GM23338 (cell line): Measurements from ENCODE around the gene RNU7-1. TPM values are rescaled to one million over a fixed set of nuclear protein-coding genes. Genes with fewer than 3 reads are reported as not detected.

ENCODE experiments used
- ATAC-seq: fragments of 200-7000 bp; cut with Tn5 transposase; 3 replicates; pipeline ENCODE4 v1.9.1; 2020
- DNase-seq: peaks from one replicate; pipeline ENCODE4 v3.0.0-alpha.2; 2015; ENCODE audit warnings: low spot score
- H2AFZ ChIP-seq: fragments of 200-600 bp; sonication (generic); 2 replicates; pipeline ENCODE4 v1.8.0; 2016; ENCODE audit warnings: antibody characterized with exemption, mild to moderate bottlenecking, moderate library complexity
- H3F3A ChIP-seq: fragments of 200-600 bp; sonication (generic); replicated peaks from 2 replicates; pipeline ENCODE4 v1.8.0; 2017; ENCODE audit warnings: antibody characterized with exemption, mixed run types, low read depth
- H3K27ac ChIP-seq: fragments of 200-600 bp; sonication (generic); 2 replicates; pipeline ENCODE4 v1.6.1; 2016; ENCODE audit warnings: low read depth
- H3K27me3 ChIP-seq: fragments of 200-600 bp; sonication (generic); 2 replicates; pipeline ENCODE4 v1.8.0; 2016; ENCODE audit warnings: mild to moderate bottlenecking, mixed run types, moderate library complexity; ENCODE audit not compliant: insufficient read depth
- H3K36me3 ChIP-seq: fragments of 200-600 bp; sonication (generic); 2 replicates; pipeline ENCODE4 v1.8.0; 2016; ENCODE audit warnings: mild to moderate bottlenecking; ENCODE audit not compliant: insufficient read depth
- H3K4me1 ChIP-seq: fragments of 200-600 bp; sonication (generic); 2 replicates; pipeline ENCODE4 v1.8.0; 2016; ENCODE audit warnings: mild to moderate bottlenecking, moderate library complexity; ENCODE audit not compliant: insufficient read depth
- H3K4me2 ChIP-seq: fragments of 200-600 bp; sonication (generic); 2 replicates; pipeline ENCODE4 v1.7.1; 2017; ENCODE audit warnings: mixed run types
- H3K4me3 ChIP-seq: fragments of 200-600 bp; sonication (generic); 2 replicates; pipeline ENCODE4 v1.6.1; 2016; ENCODE audit warnings: mixed run types
- H3K79me2 ChIP-seq: fragments of 200-600 bp; sonication (generic); replicated peaks from 2 replicates; pipeline ENCODE4 v1.8.0; 2017; ENCODE audit warnings: mild to moderate bottlenecking; ENCODE audit not compliant: insufficient read depth
- H3K9me2 ChIP-seq: fragments of 200-600 bp; sonication (generic); 2 replicates; pipeline ENCODE4 v1.8.0; 2017; ENCODE audit not compliant: insufficient read depth
- H4K20me1 ChIP-seq: fragments of 200-600 bp; sonication (generic); replicated peaks from 2 replicates; pipeline ENCODE4 v1.8.0; 2017; ENCODE audit warnings: mild to moderate bottlenecking; ENCODE audit not compliant: insufficient read depth
- H3K27ac Mint-ChIP-seq: 2 replicates; pipeline ENCODE4 v1.8.0; 2020; ENCODE audit warnings: inconsistent platforms, mild to moderate bottlenecking, moderate library complexity, mixed read lengths
- H3K27me3 Mint-ChIP-seq: 3 replicates; pipeline ENCODE4 v1.8.0; 2022; ENCODE audit warnings: low read depth, mild to moderate bottlenecking, moderate library complexity, mixed read lengths, inconsistent platforms; ENCODE audit not compliant: insufficient read depth, poor library complexity
- H3K36me3 Mint-ChIP-seq: 3 replicates; pipeline ENCODE4 v1.8.0; 2021; ENCODE audit warnings: low read depth, mild to moderate bottlenecking, inconsistent platforms, moderate library complexity, mixed read lengths
- H3K4me1 Mint-ChIP-seq: 3 replicates; pipeline ENCODE4 v1.8.0; 2020; ENCODE audit warnings: mild to moderate bottlenecking, inconsistent platforms, mixed read lengths
- H3K4me3 Mint-ChIP-seq: 3 replicates; pipeline ENCODE4 v1.8.0; 2021; ENCODE audit warnings: moderate library complexity, mild to moderate bottlenecking, inconsistent platforms, mixed read lengths
- H3K9me3 Mint-ChIP-seq: 3 replicates; pipeline ENCODE4 v1.8.0; 2020; ENCODE audit warnings: moderate library complexity, mild to moderate bottlenecking, inconsistent platforms, mixed read lengths
- CREB1 ChIP-seq: fragments of 250-450 bp; sonication (Bioruptor Pico); IDR thresholded peaks from 2 replicates; pipeline ENCODE4 v1.5.0; 2020; ENCODE audit warnings: low read depth, mild to moderate bottlenecking, moderate library complexity
- EZH2 ChIP-seq: fragments of 200-600 bp; sonication (generic); IDR thresholded peaks from one replicate; pipeline ENCODE4 v1.8.0; 2017; ENCODE audit warnings: antibody characterized with exemption, mild to moderate bottlenecking, low read depth; ENCODE audit not compliant: unreplicated experiment
- EZH2phosphoT487 ChIP-seq: fragments of 200-600 bp; sonication (generic); IDR thresholded peaks from one replicate; pipeline ENCODE4 v1.8.1; 2018; ENCODE audit warnings: antibody characterized with exemption; ENCODE audit not compliant: unreplicated experiment
- JUNB ChIP-seq: IDR thresholded peaks from one replicate; pipeline ENCODE4 v1.6.1; 2016; ENCODE audit warnings: antibody characterized with exemption; ENCODE audit not compliant: unreplicated experiment
- NANOG ChIP-seq: IDR thresholded peaks from 2 replicates; pipeline ENCODE4 v1.6.1; 2016; ENCODE audit warnings: antibody characterized with exemption, borderline replicate concordance
- POLR2AphosphoS5 ChIP-seq: IDR thresholded peaks from 2 replicates; pipeline ENCODE4 v1.6.1; 2016; ENCODE audit warnings: antibody characterized with exemption, low read depth
- STAT1 ChIP-seq: IDR thresholded peaks from one replicate; pipeline ENCODE4 v1.6.1; 2016; ENCODE audit warnings: antibody characterized with exemption; ENCODE audit not compliant: unreplicated experiment
- ZNF114 ChIP-seq: fragments of 250-450 bp; sonication (Bioruptor Pico); IDR thresholded peaks from 2 replicates; pipeline ENCODE4 v1.5.0; 2020; ENCODE audit warnings: mild to moderate bottlenecking, moderate library complexity
- ZNF331 ChIP-seq: fragments of 250-450 bp; sonication (Bioruptor Pico); IDR thresholded peaks from 2 replicates; pipeline ENCODE4 v1.5.0; 2020; ENCODE audit warnings: low read depth, mild to moderate bottlenecking, moderate library complexity
- ZNF462 ChIP-seq: fragments of 250-450 bp; sonication (Bioruptor Pico); IDR thresholded peaks from 2 replicates; pipeline ENCODE4 v1.5.0; 2020; ENCODE audit warnings: mild to moderate bottlenecking, moderate library complexity
- polyA plus RNA-seq: library from polyadenylated mRNA; unstranded; fragments of >200 nt; fragmentation: Nextera tagmentation; extraction: Ambion mirVana; gene quantifications from 2 replicates; pipeline ENCODE4 v1.2.1, GENCODE V29; 2016
- total RNA-seq: library from RNA; depleted of rRNA; stranded (reverse); fragments of >200 nt; shearing (Covaris generic); gene quantifications from 2 replicates; pipeline ENCODE4 v1.2.3, GENCODE V29; 2014
- TF ChIP-seq, protein P1 (sequence below): IDR thresholded peaks from one replicate; pipeline ENCODE4 v1.6.1; 2018; ENCODE audit warnings: antibody characterized with exemption; ENCODE audit not compliant: unreplicated experiment
- TF ChIP-seq, protein P2 (sequence below): IDR thresholded peaks from 2 replicates; pipeline ENCODE4 v1.6.1; 2016; ENCODE audit warnings: antibody characterized with exemption
- TF ChIP-seq, protein P3 (sequence below), 2 experiments: fragments of 200-600 bp in 1 of 2; sonication (generic) in 1 of 2; conservative IDR thresholded peaks; 2 replicates each; pipeline versions ENCODE4 v1.5.1 to v1.6.1; 2016 to 2017; ENCODE audit warnings: antibody characterized with exemption in 2 of 2, low read depth in 2 of 2, mild to moderate bottlenecking in 2 of 2, moderate library complexity in 1 of 2

The RNU7-1 gene
- total and polyA plus RNA-seq, 2 experiments from 2014 or later: not detected

GRCh38 chr12:6963791-6964413 lies 20.3 kb downstream of the RNU7-1 start:
- Mint-ChIP-seq H3K36me3 (peaks cover 50% of the 10 kb centered on the region), H3K27ac (peak overlapping the region; percentile 93), H3K4me3 (peak overlapping the region; percentile 86), H3K27me3 (peaks cover 25% of the 10 kb centered on the region), H3K4me1 (peaks cover 58% of the 10 kb centered on the region), H3K9me3 (no peaks in the 10 kb centered on the region)
- peaks cover 35% of the 10 kb centered on the region for H3K79me2 ChIP-seq
- H3K9me2 ChIP-seq: no peaks in the 10 kb centered on the region
- peaks cover 60% of the 10 kb centered on the region for H3F3A ChIP-seq
- DNase-seq (no peak), ATAC-seq (no peak)
- H3K4me1 ChIP-seq: peaks cover 40% of the 10 kb centered on the region
- H3K27ac ChIP-seq: peak overlapping the region; percentile 98
- H3K27me3 ChIP-seq: no peaks in the 10 kb centered on the region
- peaks cover 28% of the 10 kb centered on the region for H3K36me3 ChIP-seq
- H4K20me1 ChIP-seq: peaks cover 7% of the 10 kb centered on the region; the same call in 1 of the 2 replicates
- TF ChIP-seq POLR2AphosphoS5 (no peak), CREB1 (CRISPR knock-in tag) (no peak), EZH2phosphoT487 (no peak), ZNF331 (CRISPR knock-in tag) (no peak), ZNF462 (CRISPR knock-in tag) (no peak), ZNF114 (no peak), STAT1 (no peak), NANOG (no peak), JUNB (no peak), EZH2 (no peak)
- TF ChIP-seq, protein P1, sequence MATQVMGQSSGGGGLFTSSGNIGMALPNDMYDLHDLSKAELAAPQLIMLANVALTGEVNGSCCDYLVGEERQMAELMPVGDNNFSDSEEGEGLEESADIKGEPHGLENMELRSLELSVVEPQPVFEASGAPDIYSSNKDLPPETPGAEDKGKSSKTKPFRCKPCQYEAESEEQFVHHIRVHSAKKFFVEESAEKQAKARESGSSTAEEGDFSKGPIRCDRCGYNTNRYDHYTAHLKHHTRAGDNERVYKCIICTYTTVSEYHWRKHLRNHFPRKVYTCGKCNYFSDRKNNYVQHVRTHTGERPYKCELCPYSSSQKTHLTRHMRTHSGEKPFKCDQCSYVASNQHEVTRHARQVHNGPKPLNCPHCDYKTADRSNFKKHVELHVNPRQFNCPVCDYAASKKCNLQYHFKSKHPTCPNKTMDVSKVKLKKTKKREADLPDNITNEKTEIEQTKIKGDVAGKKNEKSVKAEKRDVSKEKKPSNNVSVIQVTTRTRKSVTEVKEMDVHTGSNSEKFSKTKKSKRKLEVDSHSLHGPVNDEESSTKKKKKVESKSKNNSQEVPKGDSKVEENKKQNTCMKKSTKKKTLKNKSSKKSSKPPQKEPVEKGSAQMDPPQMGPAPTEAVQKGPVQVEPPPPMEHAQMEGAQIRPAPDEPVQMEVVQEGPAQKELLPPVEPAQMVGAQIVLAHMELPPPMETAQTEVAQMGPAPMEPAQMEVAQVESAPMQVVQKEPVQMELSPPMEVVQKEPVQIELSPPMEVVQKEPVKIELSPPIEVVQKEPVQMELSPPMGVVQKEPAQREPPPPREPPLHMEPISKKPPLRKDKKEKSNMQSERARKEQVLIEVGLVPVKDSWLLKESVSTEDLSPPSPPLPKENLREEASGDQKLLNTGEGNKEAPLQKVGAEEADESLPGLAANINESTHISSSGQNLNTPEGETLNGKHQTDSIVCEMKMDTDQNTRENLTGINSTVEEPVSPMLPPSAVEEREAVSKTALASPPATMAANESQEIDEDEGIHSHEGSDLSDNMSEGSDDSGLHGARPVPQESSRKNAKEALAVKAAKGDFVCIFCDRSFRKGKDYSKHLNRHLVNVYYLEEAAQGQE: no peak
- TF ChIP-seq, protein P2, sequence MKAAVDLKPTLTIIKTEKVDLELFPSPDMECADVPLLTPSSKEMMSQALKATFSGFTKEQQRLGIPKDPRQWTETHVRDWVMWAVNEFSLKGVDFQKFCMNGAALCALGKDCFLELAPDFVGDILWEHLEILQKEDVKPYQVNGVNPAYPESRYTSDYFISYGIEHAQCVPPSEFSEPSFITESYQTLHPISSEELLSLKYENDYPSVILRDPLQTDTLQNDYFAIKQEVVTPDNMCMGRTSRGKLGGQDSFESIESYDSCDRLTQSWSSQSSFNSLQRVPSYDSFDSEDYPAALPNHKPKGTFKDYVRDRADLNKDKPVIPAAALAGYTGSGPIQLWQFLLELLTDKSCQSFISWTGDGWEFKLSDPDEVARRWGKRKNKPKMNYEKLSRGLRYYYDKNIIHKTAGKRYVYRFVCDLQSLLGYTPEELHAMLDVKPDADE: no peak
- TF ChIP-seq, protein P3, sequence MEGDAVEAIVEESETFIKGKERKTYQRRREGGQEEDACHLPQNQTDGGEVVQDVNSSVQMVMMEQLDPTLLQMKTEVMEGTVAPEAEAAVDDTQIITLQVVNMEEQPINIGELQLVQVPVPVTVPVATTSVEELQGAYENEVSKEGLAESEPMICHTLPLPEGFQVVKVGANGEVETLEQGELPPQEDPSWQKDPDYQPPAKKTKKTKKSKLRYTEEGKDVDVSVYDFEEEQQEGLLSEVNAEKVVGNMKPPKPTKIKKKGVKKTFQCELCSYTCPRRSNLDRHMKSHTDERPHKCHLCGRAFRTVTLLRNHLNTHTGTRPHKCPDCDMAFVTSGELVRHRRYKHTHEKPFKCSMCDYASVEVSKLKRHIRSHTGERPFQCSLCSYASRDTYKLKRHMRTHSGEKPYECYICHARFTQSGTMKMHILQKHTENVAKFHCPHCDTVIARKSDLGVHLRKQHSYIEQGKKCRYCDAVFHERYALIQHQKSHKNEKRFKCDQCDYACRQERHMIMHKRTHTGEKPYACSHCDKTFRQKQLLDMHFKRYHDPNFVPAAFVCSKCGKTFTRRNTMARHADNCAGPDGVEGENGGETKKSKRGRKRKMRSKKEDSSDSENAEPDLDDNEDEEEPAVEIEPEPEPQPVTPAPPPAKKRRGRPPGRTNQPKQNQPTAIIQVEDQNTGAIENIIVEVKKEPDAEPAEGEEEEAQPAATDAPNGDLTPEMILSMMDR (conservative IDR thresholded peaks at IDR 0.05; ENCODE audit: low read depth in 2 of 2): no peak
- H3K4me3 ChIP-seq: peak overlapping the region; percentile 95
- H2AFZ ChIP-seq: no peak overlapping the region
- peak overlapping the region; percentile 98 for H3K4me2 ChIP-seq
